GM23338 (cell line): Measurements from ENCODE around the gene TRPV5. TPM values are rescaled to one million over a fixed set of nuclear protein-coding genes. Genes with fewer than 3 reads are reported as not detected.

Source experiments
- ATAC-seq: fragments of 200-7000 bp; cut with Tn5 transposase; 3 replicates; pipeline ENCODE4 v1.9.1; 2020
- DNase-seq: peaks from one replicate; pipeline ENCODE4 v3.0.0-alpha.2; 2015; ENCODE audit warnings: low spot score
- H2AFZ ChIP-seq: fragments of 200-600 bp; sonication (generic); 2 replicates; pipeline ENCODE4 v1.8.0; 2016; ENCODE audit warnings: antibody characterized with exemption, mild to moderate bottlenecking, moderate library complexity
- H3F3A ChIP-seq: fragments of 200-600 bp; sonication (generic); replicated peaks from 2 replicates; pipeline ENCODE4 v1.8.0; 2017; ENCODE audit warnings: antibody characterized with exemption, mixed run types, low read depth
- H3K27ac ChIP-seq: fragments of 200-600 bp; sonication (generic); 2 replicates; pipeline ENCODE4 v1.6.1; 2016; ENCODE audit warnings: low read depth
- H3K27me3 ChIP-seq: fragments of 200-600 bp; sonication (generic); 2 replicates; pipeline ENCODE4 v1.8.0; 2016; ENCODE audit warnings: mild to moderate bottlenecking, mixed run types, moderate library complexity; ENCODE audit not compliant: insufficient read depth
- H3K36me3 ChIP-seq: fragments of 200-600 bp; sonication (generic); 2 replicates; pipeline ENCODE4 v1.8.0; 2016; ENCODE audit warnings: mild to moderate bottlenecking; ENCODE audit not compliant: insufficient read depth
- H3K4me1 ChIP-seq: fragments of 200-600 bp; sonication (generic); 2 replicates; pipeline ENCODE4 v1.8.0; 2016; ENCODE audit warnings: mild to moderate bottlenecking, moderate library complexity; ENCODE audit not compliant: insufficient read depth
- H3K4me2 ChIP-seq: fragments of 200-600 bp; sonication (generic); 2 replicates; pipeline ENCODE4 v1.7.1; 2017; ENCODE audit warnings: mixed run types
- H3K4me3 ChIP-seq: fragments of 200-600 bp; sonication (generic); 2 replicates; pipeline ENCODE4 v1.6.1; 2016; ENCODE audit warnings: mixed run types
- H3K79me2 ChIP-seq: fragments of 200-600 bp; sonication (generic); replicated peaks from 2 replicates; pipeline ENCODE4 v1.8.0; 2017; ENCODE audit warnings: mild to moderate bottlenecking; ENCODE audit not compliant: insufficient read depth
- H3K9me2 ChIP-seq: fragments of 200-600 bp; sonication (generic); 2 replicates; pipeline ENCODE4 v1.8.0; 2017; ENCODE audit not compliant: insufficient read depth
- H4K20me1 ChIP-seq: fragments of 200-600 bp; sonication (generic); replicated peaks from 2 replicates; pipeline ENCODE4 v1.8.0; 2017; ENCODE audit warnings: mild to moderate bottlenecking; ENCODE audit not compliant: insufficient read depth
- H3K27ac Mint-ChIP-seq: 2 replicates; pipeline ENCODE4 v1.8.0; 2020; ENCODE audit warnings: inconsistent platforms, mild to moderate bottlenecking, moderate library complexity, mixed read lengths
- H3K27me3 Mint-ChIP-seq: 3 replicates; pipeline ENCODE4 v1.8.0; 2022; ENCODE audit warnings: low read depth, mild to moderate bottlenecking, moderate library complexity, mixed read lengths, inconsistent platforms; ENCODE audit not compliant: insufficient read depth, poor library complexity
- H3K36me3 Mint-ChIP-seq: 3 replicates; pipeline ENCODE4 v1.8.0; 2021; ENCODE audit warnings: low read depth, mild to moderate bottlenecking, inconsistent platforms, moderate library complexity, mixed read lengths
- H3K4me1 Mint-ChIP-seq: 3 replicates; pipeline ENCODE4 v1.8.0; 2020; ENCODE audit warnings: mild to moderate bottlenecking, inconsistent platforms, mixed read lengths
- H3K4me3 Mint-ChIP-seq: 3 replicates; pipeline ENCODE4 v1.8.0; 2021; ENCODE audit warnings: moderate library complexity, mild to moderate bottlenecking, inconsistent platforms, mixed read lengths
- H3K9me3 Mint-ChIP-seq: 3 replicates; pipeline ENCODE4 v1.8.0; 2020; ENCODE audit warnings: moderate library complexity, mild to moderate bottlenecking, inconsistent platforms, mixed read lengths
- EZH2 ChIP-seq: fragments of 200-600 bp; sonication (generic); IDR thresholded peaks from one replicate; pipeline ENCODE4 v1.8.0; 2017; ENCODE audit warnings: antibody characterized with exemption, mild to moderate bottlenecking, low read depth; ENCODE audit not compliant: unreplicated experiment
- EZH2phosphoT487 ChIP-seq: fragments of 200-600 bp; sonication (generic); IDR thresholded peaks from one replicate; pipeline ENCODE4 v1.8.1; 2018; ENCODE audit warnings: antibody characterized with exemption; ENCODE audit not compliant: unreplicated experiment
- JUNB ChIP-seq: IDR thresholded peaks from one replicate; pipeline ENCODE4 v1.6.1; 2016; ENCODE audit warnings: antibody characterized with exemption; ENCODE audit not compliant: unreplicated experiment
- POLR2AphosphoS5 ChIP-seq: IDR thresholded peaks from 2 replicates; pipeline ENCODE4 v1.6.1; 2016; ENCODE audit warnings: antibody characterized with exemption, low read depth
- ZNF114 ChIP-seq: fragments of 250-450 bp; sonication (Bioruptor Pico); IDR thresholded peaks from 2 replicates; pipeline ENCODE4 v1.5.0; 2020; ENCODE audit warnings: mild to moderate bottlenecking, moderate library complexity
- polyA plus RNA-seq: library from polyadenylated mRNA; unstranded; fragments of >200 nt; fragmentation: Nextera tagmentation; extraction: Ambion mirVana; gene quantifications from 2 replicates; pipeline ENCODE4 v1.2.1, GENCODE V29; 2016
- total RNA-seq: library from RNA; depleted of rRNA; stranded (reverse); fragments of >200 nt; shearing (Covaris generic); gene quantifications from 2 replicates; pipeline ENCODE4 v1.2.3, GENCODE V29; 2014
- TF ChIP-seq, protein P1 (sequence below), 2 experiments: fragments of 200-600 bp in 1 of 2; sonication (generic) in 1 of 2; conservative IDR thresholded peaks; 2 replicates each; pipeline versions ENCODE4 v1.5.1 to v1.6.1; 2016 to 2017; ENCODE audit warnings: antibody characterized with exemption in 2 of 2, low read depth in 2 of 2, mild to moderate bottlenecking in 2 of 2, moderate library complexity in 1 of 2
- TF ChIP-seq, protein P2 (sequence below): IDR thresholded peaks from one replicate; pipeline ENCODE4 v1.6.1; 2018; ENCODE audit warnings: antibody characterized with exemption; ENCODE audit not compliant: unreplicated experiment

Gene TRPV5
- total and polyA plus RNA-seq, 2 experiments from 2014 or later = not detected

DNA sequence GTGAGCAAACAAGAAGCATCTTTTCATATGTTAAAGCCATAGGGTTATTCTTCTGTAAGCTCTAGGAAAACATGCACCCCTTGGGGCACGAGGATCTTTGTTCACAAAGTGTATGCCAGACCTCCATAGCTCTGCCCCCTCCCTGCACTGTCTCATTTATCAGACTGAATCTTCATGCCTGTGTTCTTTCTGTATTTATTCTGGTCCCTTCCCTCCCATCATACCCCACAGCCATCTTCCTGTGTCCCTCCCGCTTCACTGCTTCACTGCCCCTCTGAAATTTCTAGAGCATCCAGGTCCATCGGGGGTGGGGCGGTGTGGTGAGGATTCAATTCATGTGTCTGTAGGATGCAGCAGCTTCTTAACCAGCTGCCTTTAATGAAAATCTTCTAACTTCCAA is 71.2 kb downstream of the TRPV5 start:
- Mint-ChIP-seq H3K27me3 (peaks cover 10% of the 10 kb centered on the region), H3K4me1 (peaks cover 38% of the 10 kb centered on the region), H3K4me3 (peak overlapping the region; percentile 39; the same call in 2 of the 3 replicates), H3K36me3 (no peaks in the 10 kb centered on the region; the same call in 2 of the 3 replicates), H3K9me3 (no peaks in the 10 kb centered on the region), H3K27ac (no peak overlapping the region)
- no peaks in the 10 kb centered on the region; the same call in none of the 2 replicates for H3K36me3 ChIP-seq
- H3K4me1 ChIP-seq = peaks cover 26% of the 10 kb centered on the region
- no peaks in the 10 kb centered on the region for H3K9me2 ChIP-seq
- no peaks in the 10 kb centered on the region for H3K27me3 ChIP-seq
- no peaks in the 10 kb centered on the region for H4K20me1 ChIP-seq
- ATAC-seq (no peak; the same call in 2 of the 3 replicates), DNase-seq (no peak)
- no peaks in the 10 kb centered on the region for H3F3A ChIP-seq
- no peak overlapping the region for H3K27ac ChIP-seq
- no peak overlapping the region for H3K4me3 ChIP-seq
- H2AFZ ChIP-seq = no peak overlapping the region
- no peaks in the 10 kb centered on the region for H3K79me2 ChIP-seq
- TF ChIP-seq, protein P1, sequence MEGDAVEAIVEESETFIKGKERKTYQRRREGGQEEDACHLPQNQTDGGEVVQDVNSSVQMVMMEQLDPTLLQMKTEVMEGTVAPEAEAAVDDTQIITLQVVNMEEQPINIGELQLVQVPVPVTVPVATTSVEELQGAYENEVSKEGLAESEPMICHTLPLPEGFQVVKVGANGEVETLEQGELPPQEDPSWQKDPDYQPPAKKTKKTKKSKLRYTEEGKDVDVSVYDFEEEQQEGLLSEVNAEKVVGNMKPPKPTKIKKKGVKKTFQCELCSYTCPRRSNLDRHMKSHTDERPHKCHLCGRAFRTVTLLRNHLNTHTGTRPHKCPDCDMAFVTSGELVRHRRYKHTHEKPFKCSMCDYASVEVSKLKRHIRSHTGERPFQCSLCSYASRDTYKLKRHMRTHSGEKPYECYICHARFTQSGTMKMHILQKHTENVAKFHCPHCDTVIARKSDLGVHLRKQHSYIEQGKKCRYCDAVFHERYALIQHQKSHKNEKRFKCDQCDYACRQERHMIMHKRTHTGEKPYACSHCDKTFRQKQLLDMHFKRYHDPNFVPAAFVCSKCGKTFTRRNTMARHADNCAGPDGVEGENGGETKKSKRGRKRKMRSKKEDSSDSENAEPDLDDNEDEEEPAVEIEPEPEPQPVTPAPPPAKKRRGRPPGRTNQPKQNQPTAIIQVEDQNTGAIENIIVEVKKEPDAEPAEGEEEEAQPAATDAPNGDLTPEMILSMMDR (conservative IDR thresholded peaks at IDR 0.05; ENCODE audit: low read depth in 2 of 2) = no peak
- H3K4me2 ChIP-seq = peak overlapping the region; percentile 65

DNA sequence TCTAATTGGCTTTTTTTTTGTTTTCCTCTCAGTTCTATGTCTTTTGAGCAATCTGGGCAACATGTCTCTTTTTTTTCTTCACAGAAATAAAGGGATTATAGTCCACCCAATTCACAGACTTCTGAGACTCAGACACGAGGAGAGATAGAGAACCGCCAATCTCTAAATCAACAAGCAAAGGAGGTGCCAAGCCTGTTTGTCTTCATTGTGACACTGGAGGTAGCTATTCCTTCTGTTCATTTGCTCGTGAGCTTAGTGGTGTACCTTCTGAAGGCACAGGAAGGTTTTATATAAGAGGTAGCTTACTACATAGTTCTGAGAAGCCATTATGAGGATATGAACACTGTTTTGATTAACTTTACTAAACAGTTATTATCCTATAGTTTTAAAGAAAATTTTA is 72.6 kb downstream of the TRPV5 start:
- no peak overlapping the region for H2AFZ ChIP-seq
- H3F3A ChIP-seq = no peaks in the 10 kb centered on the region
- H3K4me3 ChIP-seq = no peak overlapping the region
- DNase-seq (no peak), ATAC-seq (no peak)
- H3K79me2 ChIP-seq = no peaks in the 10 kb centered on the region
- no peaks in the 10 kb centered on the region; the same call in 2 of the 3 replicates for H3K9me3 Mint-ChIP-seq
- H3K36me3 Mint-ChIP-seq = no peaks in the 10 kb centered on the region; the same call in 2 of the 3 replicates
- H4K20me1 ChIP-seq = no peaks in the 10 kb centered on the region
- H3K27me3 Mint-ChIP-seq = peaks cover 6% of the 10 kb centered on the region
- H3K27ac Mint-ChIP-seq = no peak overlapping the region
- TF ChIP-seq EZH2 = no peak
- H3K36me3 ChIP-seq = no peaks in the 10 kb centered on the region; the same call in none of the 2 replicates
- H3K4me3 Mint-ChIP-seq = no peak overlapping the region
- no peaks in the 10 kb centered on the region for H3K9me2 ChIP-seq
- 0 out of 2 replicates have a peak overlapping the region, but pooled peaks have one; percentile 65 for H3K4me2 ChIP-seq
- H3K27ac ChIP-seq = no peak overlapping the region
- H3K27me3 ChIP-seq = peaks cover 5% of the 10 kb centered on the region; the same call in 1 of the 2 replicates
- H3K4me1 Mint-ChIP-seq = peaks cover 41% of the 10 kb centered on the region
- H3K4me1 ChIP-seq = peaks cover 25% of the 10 kb centered on the region

DNA sequence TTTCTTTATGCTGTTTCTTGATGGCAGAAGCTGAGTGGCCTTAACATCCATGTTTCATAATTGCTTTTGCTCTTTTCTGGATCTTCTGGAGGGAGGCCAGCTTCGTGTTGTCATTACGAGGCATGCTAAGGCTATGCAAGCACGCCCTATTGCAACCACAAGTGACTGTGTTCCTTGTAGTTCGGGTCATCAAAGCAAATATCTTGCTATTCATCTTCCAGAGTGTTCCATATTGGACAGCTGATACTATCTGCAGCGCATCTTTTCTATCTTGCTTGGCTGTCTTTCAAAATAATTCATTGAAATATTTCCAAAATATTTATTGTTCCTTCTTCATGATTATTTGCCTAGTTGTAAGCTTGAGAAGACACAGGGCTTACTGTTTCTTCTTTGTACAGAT is 73.7 kb downstream of the TRPV5 start:
- Histone ChIP-seq H3K4me1 (peaks cover 24% of the 10 kb centered on the region), H3K36me3 (no peaks in the 10 kb centered on the region; the same call in none of the 2 replicates), H2AFZ (no peak overlapping the region), H3K27me3 (peaks cover 11% of the 10 kb centered on the region), H3K9me2 (no peaks in the 10 kb centered on the region), H3K27ac (no peak overlapping the region), H4K20me1 (no peaks in the 10 kb centered on the region), H3K4me2 (no peak overlapping the region), H3K4me3 (no peak overlapping the region), H3F3A (no peaks in the 10 kb centered on the region), H3K79me2 (no peaks in the 10 kb centered on the region)
- no peak for ATAC-seq
- Mint-ChIP-seq H3K4me3 (no peak overlapping the region), H3K36me3 (no peaks in the 10 kb centered on the region; the same call in 2 of the 3 replicates), H3K9me3 (no peaks in the 10 kb centered on the region; the same call in 2 of the 3 replicates), H3K4me1 (peaks cover 36% of the 10 kb centered on the region), H3K27me3 (peaks cover 9% of the 10 kb centered on the region), H3K27ac (no peak overlapping the region)
- DNase-seq = no peak
- TF ChIP-seq JUNB (no peak), ZNF114 (CRISPR knock-in tag) (no peak), EZH2phosphoT487 (no peak), POLR2AphosphoS5 (no peak)
- TF ChIP-seq, protein P2, sequence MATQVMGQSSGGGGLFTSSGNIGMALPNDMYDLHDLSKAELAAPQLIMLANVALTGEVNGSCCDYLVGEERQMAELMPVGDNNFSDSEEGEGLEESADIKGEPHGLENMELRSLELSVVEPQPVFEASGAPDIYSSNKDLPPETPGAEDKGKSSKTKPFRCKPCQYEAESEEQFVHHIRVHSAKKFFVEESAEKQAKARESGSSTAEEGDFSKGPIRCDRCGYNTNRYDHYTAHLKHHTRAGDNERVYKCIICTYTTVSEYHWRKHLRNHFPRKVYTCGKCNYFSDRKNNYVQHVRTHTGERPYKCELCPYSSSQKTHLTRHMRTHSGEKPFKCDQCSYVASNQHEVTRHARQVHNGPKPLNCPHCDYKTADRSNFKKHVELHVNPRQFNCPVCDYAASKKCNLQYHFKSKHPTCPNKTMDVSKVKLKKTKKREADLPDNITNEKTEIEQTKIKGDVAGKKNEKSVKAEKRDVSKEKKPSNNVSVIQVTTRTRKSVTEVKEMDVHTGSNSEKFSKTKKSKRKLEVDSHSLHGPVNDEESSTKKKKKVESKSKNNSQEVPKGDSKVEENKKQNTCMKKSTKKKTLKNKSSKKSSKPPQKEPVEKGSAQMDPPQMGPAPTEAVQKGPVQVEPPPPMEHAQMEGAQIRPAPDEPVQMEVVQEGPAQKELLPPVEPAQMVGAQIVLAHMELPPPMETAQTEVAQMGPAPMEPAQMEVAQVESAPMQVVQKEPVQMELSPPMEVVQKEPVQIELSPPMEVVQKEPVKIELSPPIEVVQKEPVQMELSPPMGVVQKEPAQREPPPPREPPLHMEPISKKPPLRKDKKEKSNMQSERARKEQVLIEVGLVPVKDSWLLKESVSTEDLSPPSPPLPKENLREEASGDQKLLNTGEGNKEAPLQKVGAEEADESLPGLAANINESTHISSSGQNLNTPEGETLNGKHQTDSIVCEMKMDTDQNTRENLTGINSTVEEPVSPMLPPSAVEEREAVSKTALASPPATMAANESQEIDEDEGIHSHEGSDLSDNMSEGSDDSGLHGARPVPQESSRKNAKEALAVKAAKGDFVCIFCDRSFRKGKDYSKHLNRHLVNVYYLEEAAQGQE = no peak
